Adipose tissue (tissue), 3 donors: ENCODE results near the gene IL10RB. TPM values are rescaled to one million over a fixed set of nuclear protein-coding genes. Genes with fewer than 3 reads are reported as not detected.

Source experiments
- H3K27ac ChIP-seq: one replicate; pipeline ENCODE4 v1.5.1; 2013; ENCODE audit warnings: low read depth, low read length
- WGBS, 3 donors: extraction: QIAGEN DNeasy Blood & Tissue Kit; methylation state at CpG; one replicate each; pipeline ENCODE4 v1.1.7; 2013; 5-methylcytosine and 5-hydroxymethylcytosine counted together
- polyA plus RNA-seq, 3 donors: library from polyadenylated mRNA; stranded (reverse); fragments of 200-250 nt; gene quantifications; one replicate each; pipeline ENCODE4 v1.2.3, GENCODE V29; 2013
- donor health status: healthy with polysubstance abuse.
- donor health status: Bipolar disorder and iron deficiency.
- donor health status: healthy.

Gene IL10RB
- polyA plus RNA-seq, 3 donors, result 22.2 to 33.3 (median 29.3) TPM

DNA sequence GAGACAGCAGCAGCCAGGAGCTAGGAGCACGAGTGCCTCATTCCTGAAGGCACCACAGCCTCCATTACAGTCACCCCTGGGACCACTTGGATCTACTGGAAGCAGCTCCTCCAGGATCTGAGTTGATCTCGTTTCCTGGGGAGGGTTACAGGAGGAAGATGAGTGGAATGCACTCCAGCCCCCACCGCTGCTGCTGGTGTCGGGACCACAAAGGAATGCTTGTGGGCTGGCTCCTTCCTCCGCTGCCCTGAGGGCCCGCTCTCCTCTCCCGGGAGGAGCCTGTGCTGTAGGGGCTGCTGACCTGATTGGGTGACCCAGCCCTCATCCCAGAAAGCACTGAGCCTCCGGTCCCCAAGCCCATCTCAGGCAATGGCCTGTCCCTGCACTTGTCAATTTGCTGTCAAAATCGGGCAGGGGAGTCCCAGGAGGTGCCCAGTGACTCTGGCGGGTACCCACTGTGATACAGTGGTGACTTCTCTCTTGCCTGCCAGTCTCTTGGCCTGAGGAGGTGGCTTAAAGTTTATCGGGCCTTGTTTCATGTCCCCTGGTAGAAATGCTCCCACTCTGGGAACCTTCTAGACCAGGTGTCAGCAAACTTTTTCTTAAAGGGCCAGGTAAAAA, 23.1 kb downstream of the IL10RB start:
- no peak overlapping the region for H3K27ac ChIP-seq
- WGBS, 3 donors, result 65 to 91% (median 66%) methylated on average over 11 of the region's 11 CpGs

DNA sequence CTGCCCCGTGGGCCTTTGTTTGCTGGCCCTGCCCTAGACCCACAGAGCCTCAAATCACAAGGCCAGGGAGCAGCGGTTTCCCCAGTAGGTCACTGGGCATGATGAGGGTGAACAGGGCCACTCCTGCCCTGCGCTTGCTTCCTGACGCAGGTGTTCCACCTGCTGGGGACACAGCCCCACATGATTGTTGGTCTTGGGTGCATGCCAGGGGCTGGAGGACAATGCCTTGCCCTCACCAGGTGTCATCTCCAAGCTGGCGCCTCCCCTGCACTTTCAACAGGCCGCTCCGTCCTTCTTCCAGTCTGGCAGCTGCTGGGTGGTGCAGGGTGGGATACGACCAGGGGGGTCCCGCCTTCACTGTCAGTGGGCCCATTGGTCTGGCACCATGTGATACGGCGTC, 24.3 kb downstream of the IL10RB start:
- 93 to 95% (median 94%) methylated on average over 11 of the region's 11 CpGs for WGBS, 3 donors
- no peak overlapping the region for H3K27ac ChIP-seq

DNA sequence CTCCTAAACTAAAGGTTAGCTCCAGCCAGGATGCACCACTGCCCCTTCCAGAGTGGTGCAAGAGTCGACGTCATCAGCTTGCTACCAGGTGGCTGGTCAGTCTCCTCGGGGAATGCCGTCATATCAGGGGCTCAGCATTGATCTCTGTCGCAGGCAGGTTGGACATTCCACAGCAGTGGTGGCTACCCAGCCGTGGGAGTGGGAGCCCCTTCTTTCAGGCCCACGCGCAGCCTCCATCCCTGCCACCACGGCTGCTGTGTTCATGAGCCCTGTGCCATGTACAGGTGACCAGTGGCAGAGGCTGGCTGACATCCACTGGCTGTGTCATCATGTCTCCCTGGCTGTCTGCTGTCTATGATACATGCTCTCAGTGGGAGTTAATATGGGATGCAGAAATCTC, 25.5 kb downstream of the IL10RB start:
- WGBS, 3 donors, result 95 to 97% (median 95%) methylated on average over 9 of the region's 9 CpGs
- no peak overlapping the region for H3K27ac ChIP-seq

DNA sequence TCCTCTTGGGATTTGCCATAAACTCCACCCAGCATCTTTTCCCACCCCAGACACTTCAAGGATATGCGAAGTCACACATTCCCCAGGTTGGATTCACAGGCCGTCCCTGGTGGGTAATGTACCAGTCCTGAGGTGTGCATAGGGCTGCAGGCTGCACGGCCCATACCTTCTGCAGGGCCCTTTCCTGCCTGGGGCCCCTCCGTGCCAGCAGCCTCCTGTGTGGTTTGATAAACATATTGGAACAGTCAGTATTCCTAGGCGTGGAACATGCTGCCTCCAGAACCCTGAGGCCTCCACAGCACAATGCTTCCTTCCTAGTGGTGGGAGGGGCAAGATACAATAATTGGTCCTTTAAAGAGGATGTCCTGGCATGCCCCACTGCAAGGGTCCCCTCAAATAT, 26.6 kb downstream of the IL10RB start:
- 71 to 84% (median 83%) methylated on average over 5 of the region's 5 CpGs for WGBS, 3 donors
- H3K27ac ChIP-seq, result no peak overlapping the region

DNA sequence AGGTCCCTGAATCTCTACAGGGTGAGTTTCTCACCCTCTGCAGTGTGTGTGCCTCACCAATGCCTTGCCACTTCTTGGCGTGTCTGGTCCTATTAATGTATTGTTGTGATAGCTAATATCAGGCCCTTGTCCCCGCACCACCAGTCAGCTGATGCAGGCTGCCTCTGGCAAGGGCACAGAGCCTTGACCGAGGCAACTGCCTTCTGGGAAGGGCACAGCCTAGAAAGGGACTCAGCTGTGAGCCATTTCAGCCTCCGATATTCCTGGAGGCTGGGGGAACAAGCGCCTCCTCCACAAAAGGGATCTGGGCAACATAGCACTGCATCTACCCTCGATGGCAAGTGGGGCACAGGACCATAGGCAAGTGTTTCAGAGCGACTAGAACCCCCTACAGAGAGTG, 27.0 kb downstream of the IL10RB start:
- H3K27ac ChIP-seq, result no peak overlapping the region
- WGBS, 3 donors, result 91 to 97% (median 95%) methylated on average over 7 of the region's 7 CpGs

DNA sequence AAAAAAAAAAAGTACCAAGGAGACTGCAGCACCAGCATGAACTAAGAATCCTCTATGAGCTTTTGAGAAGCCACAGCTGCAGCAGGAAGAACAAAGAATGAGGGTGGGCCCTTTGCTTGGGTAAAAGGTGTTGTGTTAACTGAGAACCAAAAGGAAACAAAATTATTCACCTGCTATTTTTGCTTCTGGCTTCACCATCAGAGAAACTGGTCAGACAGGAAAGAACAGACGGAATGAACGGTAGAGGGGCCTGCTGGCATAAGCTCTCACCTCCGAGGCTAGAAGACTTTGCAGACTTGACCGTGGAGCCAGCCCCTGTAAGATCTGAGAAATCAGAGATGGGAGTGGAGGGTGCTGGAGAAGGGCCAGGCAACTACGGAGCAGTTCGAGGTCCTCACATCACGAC, 27.6 kb downstream of the IL10RB start:
- no peak overlapping the region for H3K27ac ChIP-seq
- WGBS, 3 donors, result 63 to 70% (median 64%) methylated on average over 7 of the region's 7 CpGs

DNA sequence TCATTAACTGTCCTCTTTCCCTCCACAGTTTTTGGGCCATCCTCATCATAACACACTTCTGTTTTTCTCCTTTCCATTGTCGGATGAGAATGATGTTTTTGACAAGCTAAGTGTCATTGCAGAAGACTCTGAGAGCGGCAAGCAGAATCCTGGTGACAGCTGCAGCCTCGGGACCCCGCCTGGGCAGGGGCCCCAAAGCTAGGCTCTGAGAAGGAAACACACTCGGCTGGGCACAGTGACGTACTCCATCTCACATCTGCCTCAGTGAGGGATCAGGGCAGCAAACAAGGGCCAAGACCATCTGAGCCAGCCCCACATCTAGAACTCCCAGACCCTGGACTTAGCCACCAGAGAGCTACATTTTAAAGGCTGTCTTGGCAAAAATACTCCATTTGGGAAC, 30.0 kb downstream of the IL10RB start:
- H3K27ac ChIP-seq, result no peak overlapping the region
- 80 to 95% (median 92%) methylated on average over 6 of the region's 6 CpGs for WGBS, 3 donors

DNA sequence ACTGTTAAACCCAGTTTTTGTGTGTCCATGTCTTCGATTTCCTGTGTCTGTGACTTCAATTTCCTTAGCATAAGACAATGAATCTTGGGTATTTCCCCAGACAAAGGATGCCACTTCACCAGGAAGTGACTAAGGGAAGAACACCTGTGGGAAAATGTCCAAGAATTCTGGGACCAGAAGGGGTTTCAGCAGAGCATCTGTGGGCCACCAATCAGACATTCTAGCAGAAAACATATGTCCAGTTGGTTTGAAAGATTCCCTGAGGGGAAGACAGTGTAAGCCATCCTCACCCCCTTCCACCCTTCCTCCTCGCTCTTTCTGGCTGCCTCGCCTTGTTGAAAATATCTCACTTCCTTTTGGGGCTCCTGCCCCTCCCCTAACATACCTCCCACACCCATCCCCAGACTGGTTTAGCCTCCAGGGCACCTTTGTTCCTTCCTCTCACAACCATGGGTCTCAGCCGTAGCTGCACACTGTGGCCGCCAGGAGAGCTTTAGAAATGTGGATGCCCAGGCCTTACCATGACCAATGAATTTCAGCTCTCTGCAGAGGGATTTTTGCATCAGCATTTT, 33.1 kb downstream of the IL10RB start:
- WGBS, 3 donors, result 44 to 83% (median 53%) methylated on average over 5 of the region's 5 CpGs
- H3K27ac ChIP-seq, result no peak overlapping the region

DNA sequence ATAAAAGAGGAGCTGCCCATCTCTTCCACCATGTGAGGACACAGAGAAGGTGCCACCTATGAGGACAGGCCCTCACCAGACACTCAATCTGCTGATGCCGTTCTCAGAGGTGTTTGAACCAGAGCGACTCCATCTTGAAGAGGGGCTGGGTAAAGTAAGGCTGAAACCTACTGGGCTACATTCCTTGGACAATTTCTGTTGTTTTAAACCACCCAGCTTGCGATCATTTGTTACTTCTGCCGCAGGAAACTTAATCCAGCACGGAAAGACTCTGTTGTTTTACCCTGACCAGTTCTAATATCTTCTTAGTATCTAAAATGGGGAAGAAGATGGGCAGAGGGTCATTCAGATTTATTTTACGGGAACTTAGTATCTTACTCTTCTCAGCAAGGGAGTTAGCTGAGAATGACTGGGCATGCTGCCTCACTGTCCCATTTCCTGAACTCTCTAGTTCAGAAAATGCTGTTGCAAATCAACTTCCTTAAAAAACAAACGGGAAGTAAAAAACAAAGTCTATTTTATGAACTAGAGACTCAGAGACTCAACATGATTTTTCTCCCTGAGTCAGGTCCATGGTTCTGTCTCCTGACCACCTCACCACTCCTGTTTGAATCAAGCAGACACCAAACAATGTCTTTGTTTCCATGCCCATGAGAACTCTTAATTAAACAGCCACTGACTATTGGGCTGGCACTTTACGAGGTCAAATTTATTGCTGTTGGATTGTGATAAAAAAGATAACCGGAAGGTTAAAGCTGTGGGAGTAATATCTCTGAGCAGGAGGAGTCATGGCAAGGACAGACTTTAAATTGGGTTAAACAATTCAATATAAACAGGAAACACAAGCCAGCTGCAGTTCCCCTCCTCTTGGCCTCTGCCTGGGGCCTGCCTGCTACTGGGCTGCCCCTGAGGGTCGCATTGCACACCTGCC, 34.8 kb downstream of the IL10RB start:
- H3K27ac ChIP-seq, result no peak overlapping the region
- WGBS, 3 donors, result 29 to 59% (median 34%) methylated on average over 10 of the region's 10 CpGs

DNA sequence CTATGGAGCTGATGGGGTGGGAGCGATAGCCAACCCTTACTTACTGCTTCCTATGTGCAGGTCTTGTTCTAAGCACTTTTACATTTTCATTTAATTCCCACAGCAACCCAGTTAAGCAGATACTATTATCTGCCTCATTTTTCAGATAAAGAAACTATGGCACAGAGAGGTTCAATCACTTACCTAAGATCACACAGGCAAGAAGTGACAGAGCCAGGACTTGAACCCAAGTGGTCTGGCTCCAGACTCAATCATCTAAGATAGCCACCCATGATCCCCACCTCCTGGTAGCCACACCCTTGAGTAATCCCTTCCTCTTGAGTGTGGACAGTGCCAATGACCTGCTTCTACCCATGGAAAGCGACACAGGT, 35.5 kb downstream of the IL10RB start:
- H3K27ac ChIP-seq, result no peak overlapping the region
- WGBS, 3 donors, result 66 to 97% (median 66%) methylated on average over 2 of the region's 2 CpGs

DNA sequence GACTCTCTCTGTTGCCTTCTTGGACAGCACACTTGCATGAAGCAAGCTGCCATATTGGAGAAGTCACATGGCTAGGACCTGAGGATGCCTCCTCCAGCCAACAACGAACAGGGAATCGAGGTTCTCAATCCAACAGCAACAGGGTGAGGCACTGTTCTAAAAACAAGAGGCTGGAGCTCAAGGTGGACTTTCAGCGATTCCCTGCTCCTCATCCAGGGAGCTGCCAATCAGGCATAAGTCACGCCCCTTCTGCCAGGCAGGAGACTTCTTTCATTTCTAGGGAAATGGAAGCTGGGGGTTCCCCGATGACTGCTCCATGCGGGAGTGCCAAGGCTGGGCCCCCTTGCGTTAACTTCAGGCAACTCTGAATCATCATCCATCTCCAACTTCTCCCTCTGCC, 35.9 kb downstream of the IL10RB start:
- no peak overlapping the region for H3K27ac ChIP-seq
- 85 to 92% (median 90%) methylated on average over 7 of the region's 7 CpGs for WGBS, 3 donors

DNA sequence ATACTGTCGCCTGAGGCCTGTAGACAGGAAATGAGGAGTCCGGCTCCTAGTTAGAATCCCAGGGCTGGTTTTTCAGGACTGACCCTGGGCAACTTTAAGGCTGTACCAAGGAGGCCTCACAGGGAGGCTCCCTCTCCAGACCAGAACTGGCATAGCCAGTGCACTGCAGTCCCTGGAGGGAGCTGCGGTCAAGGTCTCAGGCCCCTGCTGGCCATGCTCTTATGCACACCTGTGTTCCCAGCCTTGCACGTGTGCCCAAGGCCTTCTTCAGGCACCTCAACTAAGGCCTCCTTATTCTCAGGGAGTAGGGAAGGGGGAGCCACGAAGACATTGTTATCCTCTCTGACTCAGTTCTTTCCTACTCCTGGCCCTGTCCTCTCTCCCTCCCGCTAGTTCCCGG, 36.6 kb downstream of the IL10RB start:
- no peak overlapping the region for H3K27ac ChIP-seq
- 86 to 95% (median 91%) methylated on average over 7 of the region's 7 CpGs for WGBS, 3 donors

DNA sequence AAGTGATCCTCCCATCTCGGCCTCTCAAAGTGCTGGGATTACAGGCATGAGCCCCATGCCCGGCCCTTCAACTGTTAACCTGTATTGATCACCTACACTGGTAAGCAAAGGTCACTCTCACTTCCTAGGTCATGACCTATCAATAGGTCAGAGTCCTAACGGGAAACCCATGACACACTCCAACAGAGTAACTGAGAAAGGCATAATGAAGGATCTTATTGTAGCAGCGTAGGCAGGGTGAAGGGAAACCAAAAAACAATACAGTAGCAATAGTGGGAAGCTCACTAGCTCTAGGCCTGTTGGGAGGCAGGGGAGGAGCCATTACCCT, 39.1 kb downstream of the IL10RB start:
- no peak overlapping the region for H3K27ac ChIP-seq

DNA sequence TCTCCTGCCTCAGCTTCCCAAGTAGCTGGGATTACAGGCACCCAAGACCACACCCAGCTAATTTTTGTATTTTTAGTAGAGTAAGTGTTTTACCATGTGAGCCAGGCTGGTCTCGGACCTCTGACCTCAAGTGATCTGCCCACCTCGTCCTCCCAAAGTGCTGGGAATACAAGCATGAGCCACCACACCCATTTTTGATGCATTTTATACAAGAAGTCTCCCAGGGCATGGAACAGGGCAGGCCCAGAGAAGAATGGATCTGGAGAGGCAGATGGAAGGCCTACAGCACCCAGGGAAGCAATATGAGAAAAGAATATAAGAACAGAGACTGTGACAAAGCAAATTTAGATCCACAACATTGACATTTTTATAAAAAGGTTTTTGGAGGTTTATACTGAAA, 39.8 kb downstream of the IL10RB start:
- 93 to 96% (median 93%) methylated on average over 2 of the region's 2 CpGs for WGBS, 3 donors
- H3K27ac ChIP-seq, result no peak overlapping the region

More for the DNA sequence above, 39.1 kb downstream of the IL10RB start:
- WGBS, 3 donors, result 86 to 97% (median 94%) methylated on average over 4 of the region's 4 CpGs

DNA sequence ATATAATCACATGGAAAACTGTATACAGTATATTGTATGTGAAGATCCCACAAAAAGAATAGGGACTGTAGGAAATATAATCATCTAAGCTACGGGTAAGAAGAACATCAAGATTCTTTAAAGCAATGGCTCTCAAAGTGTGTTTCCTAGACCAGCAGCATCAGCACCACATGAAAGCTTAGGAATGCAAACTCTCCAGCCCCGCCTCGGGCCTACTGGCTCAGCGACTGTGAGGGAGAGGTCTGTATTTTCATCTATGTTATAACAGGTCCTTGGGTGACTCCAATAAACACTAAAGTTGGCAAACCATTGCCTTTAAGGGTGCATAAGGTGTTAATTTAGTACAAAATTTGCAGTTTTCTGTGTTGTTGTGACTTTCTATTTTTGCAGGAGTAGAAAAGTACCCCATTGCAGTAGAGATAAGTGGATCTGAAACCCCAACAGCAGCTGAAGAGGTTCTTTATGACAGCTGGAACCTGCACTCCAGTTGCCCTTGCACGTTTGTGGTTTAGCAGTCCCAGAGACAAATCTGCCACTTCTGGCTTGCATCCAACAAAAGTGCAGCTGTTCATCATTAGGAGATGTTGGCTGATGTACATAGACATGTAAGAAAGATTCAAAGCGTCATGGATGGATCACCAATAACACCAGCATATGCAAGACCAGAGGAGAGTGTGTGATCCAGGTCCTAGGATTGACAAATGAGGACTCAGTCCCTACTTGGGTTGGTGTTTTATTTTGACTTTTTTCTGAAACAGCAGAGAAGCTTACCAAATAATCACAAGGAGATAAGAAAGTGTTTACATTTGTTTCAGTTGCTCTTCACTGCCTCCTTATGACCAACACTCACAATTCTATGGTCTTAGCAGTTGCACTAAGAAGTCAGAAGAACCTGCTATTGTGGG, 42.7 kb downstream of the IL10RB start:
- H3K27ac ChIP-seq, result no peak overlapping the region
- WGBS, 3 donors, result 41 to 57% (median 45%) methylated on average over 6 of the region's 6 CpGs

DNA sequence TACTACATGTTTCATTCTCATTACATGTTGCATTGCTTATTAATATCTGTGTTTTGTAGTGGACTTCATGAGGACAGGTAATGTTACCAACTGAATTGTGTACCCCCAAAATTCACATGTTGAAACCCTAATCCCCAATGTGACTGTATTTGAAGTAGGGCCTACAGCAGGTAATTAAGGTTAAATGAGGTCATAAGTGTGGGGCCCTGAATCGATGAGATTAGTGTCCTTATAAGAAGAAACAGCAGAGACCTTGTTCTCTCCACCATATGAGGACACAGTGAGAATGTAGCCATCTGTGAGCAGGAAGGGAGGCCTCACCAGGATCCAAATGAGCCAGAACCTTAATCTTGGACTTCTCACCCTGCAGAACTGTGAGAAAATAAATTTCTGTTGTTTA, 43.6 kb downstream of the IL10RB start:
- WGBS, 3 donors, result 79 to 90% (median 89%) methylated on average over 1 of the region's 1 CpG
- no peak overlapping the region for H3K27ac ChIP-seq

DNA sequence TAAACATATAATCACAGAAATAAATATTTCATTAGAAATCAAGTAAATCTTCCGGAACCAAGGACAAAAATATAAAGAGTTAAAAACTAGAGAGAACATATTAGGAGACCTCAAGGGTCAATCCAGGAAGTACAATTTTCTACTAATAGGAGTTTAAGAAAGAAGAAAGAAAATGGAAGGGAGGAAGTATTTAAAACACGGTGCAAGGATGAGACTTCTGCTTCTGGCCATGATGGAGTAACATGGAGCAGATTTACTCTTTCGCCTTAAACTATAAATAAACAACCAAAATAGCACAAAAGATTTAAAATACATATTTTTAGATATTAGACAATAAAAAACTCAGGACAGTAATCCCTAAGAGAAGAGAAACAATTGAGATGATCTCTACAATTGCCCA, 46.0 kb downstream of the IL10RB start:
- WGBS, 3 donors, result 75 to 87% (median 85%) methylated on average over 3 of the region's 3 CpGs
- H3K27ac ChIP-seq, result no peak overlapping the region

DNA sequence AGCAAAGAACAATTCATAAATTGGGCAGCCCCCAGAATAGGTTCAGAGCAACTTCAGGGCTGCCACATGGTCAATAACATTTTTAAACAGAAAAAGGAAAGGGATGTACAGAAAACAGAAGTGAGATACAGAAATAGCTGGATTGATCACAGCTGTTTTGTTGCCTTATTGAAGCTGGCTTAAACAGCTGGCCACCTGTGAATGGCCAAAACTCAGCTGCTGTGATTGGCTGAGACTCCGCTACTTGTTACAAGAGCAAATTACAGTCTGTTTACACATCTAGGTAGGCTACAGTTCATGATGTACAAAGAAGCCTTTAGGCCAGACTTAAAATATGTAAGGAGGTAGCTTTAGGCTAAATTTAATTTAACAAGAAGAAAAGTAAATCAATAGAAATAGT, 47.0 kb downstream of the IL10RB start:
- WGBS, 3 donors, result 91 to 95% (median 95%) methylated on average over 1 of the region's 1 CpG

DNA sequence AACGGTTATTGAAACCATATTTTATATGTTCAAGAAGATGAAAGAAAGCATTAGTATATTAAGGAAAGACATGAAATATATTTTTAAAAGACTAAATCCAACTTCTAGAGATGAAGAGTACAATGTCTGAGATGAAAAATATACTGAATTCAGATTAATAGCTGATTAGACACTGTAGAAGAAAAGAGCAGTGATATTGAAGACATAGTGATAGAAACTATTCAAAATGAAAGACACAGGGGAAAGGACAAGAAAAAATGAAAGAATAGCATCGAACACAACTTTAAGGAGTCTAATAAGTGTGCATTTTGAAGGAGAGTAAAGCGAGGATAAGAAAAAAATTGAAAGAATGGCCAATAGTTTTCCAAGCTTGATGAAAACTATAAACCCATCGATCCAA, 47.4 kb downstream of the IL10RB start:
- WGBS, 3 donors, result 83 to 92% (median 88%) methylated on average over 4 of the region's 4 CpGs
- H3K27ac ChIP-seq, result no peak overlapping the region

More for the DNA sequence above, 47.0 kb downstream of the IL10RB start:
- H3K27ac ChIP-seq, result no peak overlapping the region
